A549 (cell line): ENCODE measurements around the gene LRP3. TPM values are rescaled to one million over a fixed set of nuclear protein-coding genes. Genes with fewer than 3 reads are reported as not detected.

Experiments used
- ATAC-seq, 2 experiments: fragments of 200-7000 bp in 1 of 2; fragments of >200 bp in 1 of 2; cut with Nextera tagmentation in 1 of 2; cut with Tn5 transposase in 1 of 2; 3 replicates each; pipeline versions ENCODE4 v1.8.0 to v1.9.1; 2018 to 2020; ENCODE audit warnings: mild to moderate bottlenecking in 1 of 2, moderate library complexity in 1 of 2
- CTCF ChIA-PET: fragments of 300-600 bp; sonication (Branson Sonifier 250); formaldehyde crosslinking; extraction: SDS; loops from one replicate; lab custom pipeline; 2021; ENCODE audit warnings: antibody characterized with exemption, inconsistent platforms; lab: Yijun Ruan, JAX
- POLR2A ChIA-PET: fragments of 350-600 bp; formaldehyde crosslinking; extraction: SDS; loops from one replicate; lab custom pipeline; 2021; ENCODE audit warnings: antibody characterized with exemption, inconsistent platforms; lab: Yijun Ruan, JAX
- DNase-seq, 2 experiments: peaks; one replicate each; pipeline versions ENCODE4 v3.0.0 to v3.0.0-alpha.2; 2011 to 2016; ENCODE audit warnings: low read depth in 1 of 2, low spot score in 1 of 2
- FAIRE-seq: peaks from 2 replicates; lab custom pipeline; 2011; peaks lifted over from hg19 to GRCh38; lab: Jason Lieb, UNC
- H3K27ac ChIP-seq, 2 experiments: fragments of >200 bp; sonication (Bioruptor Twin); formaldehyde crosslinking; 3 replicates each; pipeline ENCODE4 v1.5.1; 2016 to 2017
- H3K4me1 ChIP-seq: fragments of >200 bp; sonication (Bioruptor Twin); formaldehyde crosslinking; 3 replicates; pipeline ENCODE4 v1.6.1; 2016
- H3K4me2 ChIP-seq: fragments of >200 bp; sonication (Bioruptor Twin); formaldehyde crosslinking; 3 replicates; pipeline ENCODE4 v1.6.1; 2016
- H3K4me3 ChIP-seq: fragments of >200 bp; sonication (Bioruptor Twin); formaldehyde crosslinking; 3 replicates; pipeline ENCODE4 v1.5.1; 2016
- H3K9me3 ChIP-seq: fragments of >200 bp; sonication (Bioruptor Twin); formaldehyde crosslinking; 3 replicates; pipeline ENCODE4 v1.6.1; 2016
- CEBPB ChIP-seq, 2 experiments: fragments of >200 bp in 1 of 2; sonication (Bioruptor Twin) in 1 of 2; formaldehyde crosslinking in 1 of 2; IDR thresholded peaks; 2 replicates each; pipeline ENCODE4 v1.6.1; 2012 to 2016
- CHD2 ChIP-seq: fragments of 150-350 bp; IDR thresholded peaks from 2 replicates; pipeline ENCODE4 v1.6.1; 2014; ENCODE audit warnings: low read length; ENCODE audit not compliant: partially characterized antibody
- EP300 ChIP-seq, 2 experiments: fragments of >200 bp; sonication (Bioruptor Twin); formaldehyde crosslinking; IDR thresholded peaks; 2 replicates in 1 of 2; 3 replicates in 1 of 2; pipeline ENCODE4 v1.6.1; 2016 to 2017
- HEYL ChIP-seq: fragments of 250-450 bp; sonication (Bioruptor Pico); IDR thresholded peaks from 2 replicates; pipeline ENCODE4 v1.8.0; 2021; ENCODE audit warnings: mild to moderate bottlenecking, moderate library complexity
- HOXA7 ChIP-seq: fragments of 250-450 bp; sonication (Bioruptor Pico); IDR thresholded peaks from 2 replicates; pipeline ENCODE4 v1.5.0; 2020; ENCODE audit warnings: mild to moderate bottlenecking, moderate library complexity
- HOXB13 ChIP-seq: fragments of 250-450 bp; sonication (Bioruptor Pico); IDR thresholded peaks from 2 replicates; pipeline ENCODE4 v1.5.0; 2020; ENCODE audit warnings: low read depth, mild to moderate bottlenecking, moderate library complexity
- KDM1A ChIP-seq: fragments of 200-600 bp; sonication (generic); IDR thresholded peaks from 2 replicates; pipeline ENCODE4 v1.6.1; 2016; ENCODE audit warnings: low read depth, mild to moderate bottlenecking
- KDM5A ChIP-seq: fragments of 200-600 bp; sonication (generic); IDR thresholded peaks from 2 replicates; pipeline ENCODE4 v1.6.1; 2016; ENCODE audit warnings: antibody characterized with exemption, mild to moderate bottlenecking
- MAZ ChIP-seq: fragments of 150-350 bp; IDR thresholded peaks from 2 replicates; pipeline ENCODE4 v1.6.1; 2014; ENCODE audit warnings: antibody characterized with exemption, low read depth, low read length, borderline replicate concordance
- MYC ChIP-seq: IDR thresholded peaks from 2 replicates; pipeline ENCODE4 v1.6.1; 2012; ENCODE audit warnings: mild to moderate bottlenecking, inconsistent platforms, low read length, improper control_type of control experiment, borderline replicate concordance
- RFX5 ChIP-seq: fragments of 450-650 bp; IDR thresholded peaks from 2 replicates; pipeline ENCODE4 v1.7.1; 2014; ENCODE audit warnings: antibody characterized with exemption, mild to moderate bottlenecking, moderate library complexity
- TFCP2L1 ChIP-seq: fragments of 250-450 bp; sonication (Bioruptor Pico); IDR thresholded peaks from 2 replicates; pipeline ENCODE4 v1.5.0; 2021; ENCODE audit warnings: mild to moderate bottlenecking
- TP53 ChIP-seq: fragments of 250-450 bp; sonication (Bioruptor Pico); IDR thresholded peaks from 2 replicates; pipeline ENCODE4 v1.5.0; 2021; ENCODE audit warnings: mild to moderate bottlenecking, moderate library complexity
- ZSCAN20 ChIP-seq: fragments of 250-450 bp; sonication (Bioruptor Pico); IDR thresholded peaks from 2 replicates; pipeline ENCODE4 v1.8.0; 2022; ENCODE audit warnings: mild to moderate bottlenecking, moderate library complexity
- WGBS: methylation state at CpG from one replicate; pipeline ENCODE4 v1.1.6; 2017; ENCODE audit errors: missing lambda C conversion rate; 5-methylcytosine and 5-hydroxymethylcytosine counted together
- polyA plus RNA-seq, 4 experiments: library from polyadenylated mRNA; depleted of rRNA in 3 of 4; stranded (reverse); fragments of >200 nt; fragmentation: RNase III in 1 of 4; extraction: RNeasy Plus Mini Kit Qiagen cat#74134 plus additional on column Dnase treatment in 1 of 4; gene quantifications; 2 replicates in 3 of 4; 3 replicates in 1 of 4; pipeline ENCODE4 v1.2.3, GENCODE V29; 2011 to 2017
- TF ChIP-seq, protein P1 (sequence below): fragments of 250-450 bp; sonication (Bioruptor Pico); IDR thresholded peaks from 2 replicates; pipeline ENCODE4 v1.5.0; 2021; ENCODE audit warnings: mild to moderate bottlenecking, moderate library complexity, borderline replicate concordance
- TF ChIP-seq, protein P2 (sequence below): fragments of 250-450 bp; sonication (Bioruptor Pico); IDR thresholded peaks from 2 replicates; pipeline ENCODE4 v1.5.0; 2020; ENCODE audit warnings: low read depth, mild to moderate bottlenecking, moderate library complexity
- TF ChIP-seq, protein P3 (sequence below): IDR thresholded peaks from 2 replicates; pipeline ENCODE4 v1.6.1; 2012
- TF ChIP-seq, protein P4 (sequence below): fragments of >200 bp; sonication (Bioruptor Twin); formaldehyde crosslinking; IDR thresholded peaks from 3 replicates; pipeline ENCODE4 v1.5.1; 2016
- TF ChIP-seq, protein P5 (sequence below): fragments of 200-600 bp; sonication (generic); IDR thresholded peaks from 2 replicates; pipeline ENCODE4 v1.6.1; 2016; ENCODE audit warnings: antibody characterized with exemption, mild to moderate bottlenecking, moderate library complexity
- TF ChIP-seq, protein P6 (sequence below): IDR thresholded peaks from 2 replicates; pipeline ENCODE4 v1.6.1; 2012

Gene LRP3
- polyA plus RNA-seq, 2 of the 4 experiments (the other 2 are of a cell fraction): 10.9 to 25.1 TPM

DNA sequence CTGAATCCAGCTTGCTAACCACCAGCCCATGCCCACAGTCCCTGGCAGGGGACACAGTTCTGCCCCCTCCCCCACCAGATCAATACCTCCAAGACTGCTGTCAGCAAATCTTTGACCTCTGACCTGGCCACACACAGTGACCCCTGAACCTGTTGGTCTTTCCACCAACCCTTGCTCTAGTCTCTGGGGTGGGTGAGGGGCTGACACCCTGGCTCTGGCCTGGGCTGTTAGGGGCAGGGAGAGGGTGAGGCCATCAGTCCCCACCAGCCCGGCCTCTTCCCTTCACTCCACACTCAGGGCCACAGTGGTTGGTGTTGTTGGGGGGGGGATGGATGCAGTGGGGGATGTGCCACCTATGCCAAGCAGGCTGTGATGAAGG lies 53.3 kb downstream of the LRP3 start (continued):
- TF ChIP-seq, protein P1, sequence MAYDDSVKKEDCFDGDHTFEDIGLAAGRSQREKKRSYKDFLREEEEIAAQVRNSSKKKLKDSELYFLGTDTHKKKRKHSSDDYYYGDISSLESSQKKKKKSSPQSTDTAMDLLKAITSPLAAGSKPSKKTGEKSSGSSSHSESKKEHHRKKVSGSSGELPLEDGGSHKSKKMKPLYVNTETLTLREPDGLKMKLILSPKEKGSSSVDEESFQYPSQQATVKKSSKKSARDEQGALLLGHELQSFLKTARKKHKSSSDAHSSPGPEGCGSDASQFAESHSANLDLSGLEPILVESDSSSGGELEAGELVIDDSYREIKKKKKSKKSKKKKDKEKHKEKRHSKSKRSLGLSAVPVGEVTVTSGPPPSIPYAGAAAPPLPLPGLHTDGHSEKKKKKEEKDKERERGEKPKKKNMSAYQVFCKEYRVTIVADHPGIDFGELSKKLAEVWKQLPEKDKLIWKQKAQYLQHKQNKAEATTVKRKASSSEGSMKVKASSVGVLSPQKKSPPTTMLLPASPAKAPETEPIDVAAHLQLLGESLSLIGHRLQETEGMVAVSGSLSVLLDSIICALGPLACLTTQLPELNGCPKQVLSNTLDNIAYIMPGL (CRISPR knock-in tag): no peak
- TF ChIP-seq MAZ (no peak), KDM5A (no peak)

DNA sequence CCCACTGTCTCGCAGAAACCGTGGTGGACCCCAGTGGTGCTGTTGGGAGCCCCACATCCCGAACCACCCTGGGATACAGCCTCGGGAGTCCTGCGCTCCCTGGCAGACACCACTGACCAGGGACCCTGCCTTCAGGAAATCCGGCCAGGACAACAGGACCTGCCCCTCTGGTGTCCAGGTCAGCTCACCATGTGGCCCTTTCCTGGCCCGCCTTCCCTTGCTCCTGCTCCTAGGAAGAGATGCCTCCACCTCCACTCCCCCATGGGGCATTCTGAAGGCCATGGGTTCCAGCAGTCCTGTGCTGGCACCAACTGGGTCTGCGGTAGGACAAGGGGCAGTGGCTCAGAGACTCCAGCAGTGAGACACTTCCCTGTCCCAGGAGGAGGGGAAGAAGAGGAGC lies 54.0 kb downstream of the LRP3 start:
- TF ChIP-seq RFX5 (no peak), HOXB13 (CRISPR knock-in tag) (no peak), KDM5A (no peak), TP53 (no peak), ZSCAN20 (CRISPR knock-in tag) (no peak), CHD2 (no peak), KDM1A (no peak), HOXA7 (CRISPR knock-in tag) (no peak), CEBPB (IDR thresholded peaks at IDR 0.05) (no peak), MYC (no peak), TFCP2L1 (CRISPR knock-in tag) (no peak), EP300 (IDR thresholded peaks at IDR 0.05) (no peak), HEYL (no peak)
- TF ChIP-seq, protein P2, sequence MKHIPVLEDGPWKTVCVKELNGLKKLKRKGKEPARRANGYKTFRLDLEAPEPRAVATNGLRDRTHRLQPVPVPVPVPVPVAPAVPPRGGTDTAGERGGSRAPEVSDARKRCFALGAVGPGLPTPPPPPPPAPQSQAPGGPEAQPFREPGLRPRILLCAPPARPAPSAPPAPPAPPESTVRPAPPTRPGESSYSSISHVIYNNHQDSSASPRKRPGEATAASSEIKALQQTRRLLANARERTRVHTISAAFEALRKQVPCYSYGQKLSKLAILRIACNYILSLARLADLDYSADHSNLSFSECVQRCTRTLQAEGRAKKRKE (CRISPR knock-in tag): no peak
- TF ChIP-seq, protein P1 (CRISPR knock-in tag): no peak
- TF ChIP-seq, protein P3, sequence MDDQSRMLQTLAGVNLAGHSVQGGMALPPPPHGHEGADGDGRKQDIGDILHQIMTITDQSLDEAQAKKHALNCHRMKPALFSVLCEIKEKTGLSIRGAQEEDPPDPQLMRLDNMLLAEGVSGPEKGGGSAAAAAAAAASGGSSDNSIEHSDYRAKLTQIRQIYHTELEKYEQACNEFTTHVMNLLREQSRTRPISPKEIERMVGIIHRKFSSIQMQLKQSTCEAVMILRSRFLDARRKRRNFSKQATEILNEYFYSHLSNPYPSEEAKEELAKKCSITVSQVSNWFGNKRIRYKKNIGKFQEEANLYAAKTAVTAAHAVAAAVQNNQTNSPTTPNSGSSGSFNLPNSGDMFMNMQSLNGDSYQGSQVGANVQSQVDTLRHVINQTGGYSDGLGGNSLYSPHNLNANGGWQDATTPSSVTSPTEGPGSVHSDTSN: no peak
- TF ChIP-seq, protein P4, sequence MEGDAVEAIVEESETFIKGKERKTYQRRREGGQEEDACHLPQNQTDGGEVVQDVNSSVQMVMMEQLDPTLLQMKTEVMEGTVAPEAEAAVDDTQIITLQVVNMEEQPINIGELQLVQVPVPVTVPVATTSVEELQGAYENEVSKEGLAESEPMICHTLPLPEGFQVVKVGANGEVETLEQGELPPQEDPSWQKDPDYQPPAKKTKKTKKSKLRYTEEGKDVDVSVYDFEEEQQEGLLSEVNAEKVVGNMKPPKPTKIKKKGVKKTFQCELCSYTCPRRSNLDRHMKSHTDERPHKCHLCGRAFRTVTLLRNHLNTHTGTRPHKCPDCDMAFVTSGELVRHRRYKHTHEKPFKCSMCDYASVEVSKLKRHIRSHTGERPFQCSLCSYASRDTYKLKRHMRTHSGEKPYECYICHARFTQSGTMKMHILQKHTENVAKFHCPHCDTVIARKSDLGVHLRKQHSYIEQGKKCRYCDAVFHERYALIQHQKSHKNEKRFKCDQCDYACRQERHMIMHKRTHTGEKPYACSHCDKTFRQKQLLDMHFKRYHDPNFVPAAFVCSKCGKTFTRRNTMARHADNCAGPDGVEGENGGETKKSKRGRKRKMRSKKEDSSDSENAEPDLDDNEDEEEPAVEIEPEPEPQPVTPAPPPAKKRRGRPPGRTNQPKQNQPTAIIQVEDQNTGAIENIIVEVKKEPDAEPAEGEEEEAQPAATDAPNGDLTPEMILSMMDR: no peak
- TF ChIP-seq, protein P5, sequence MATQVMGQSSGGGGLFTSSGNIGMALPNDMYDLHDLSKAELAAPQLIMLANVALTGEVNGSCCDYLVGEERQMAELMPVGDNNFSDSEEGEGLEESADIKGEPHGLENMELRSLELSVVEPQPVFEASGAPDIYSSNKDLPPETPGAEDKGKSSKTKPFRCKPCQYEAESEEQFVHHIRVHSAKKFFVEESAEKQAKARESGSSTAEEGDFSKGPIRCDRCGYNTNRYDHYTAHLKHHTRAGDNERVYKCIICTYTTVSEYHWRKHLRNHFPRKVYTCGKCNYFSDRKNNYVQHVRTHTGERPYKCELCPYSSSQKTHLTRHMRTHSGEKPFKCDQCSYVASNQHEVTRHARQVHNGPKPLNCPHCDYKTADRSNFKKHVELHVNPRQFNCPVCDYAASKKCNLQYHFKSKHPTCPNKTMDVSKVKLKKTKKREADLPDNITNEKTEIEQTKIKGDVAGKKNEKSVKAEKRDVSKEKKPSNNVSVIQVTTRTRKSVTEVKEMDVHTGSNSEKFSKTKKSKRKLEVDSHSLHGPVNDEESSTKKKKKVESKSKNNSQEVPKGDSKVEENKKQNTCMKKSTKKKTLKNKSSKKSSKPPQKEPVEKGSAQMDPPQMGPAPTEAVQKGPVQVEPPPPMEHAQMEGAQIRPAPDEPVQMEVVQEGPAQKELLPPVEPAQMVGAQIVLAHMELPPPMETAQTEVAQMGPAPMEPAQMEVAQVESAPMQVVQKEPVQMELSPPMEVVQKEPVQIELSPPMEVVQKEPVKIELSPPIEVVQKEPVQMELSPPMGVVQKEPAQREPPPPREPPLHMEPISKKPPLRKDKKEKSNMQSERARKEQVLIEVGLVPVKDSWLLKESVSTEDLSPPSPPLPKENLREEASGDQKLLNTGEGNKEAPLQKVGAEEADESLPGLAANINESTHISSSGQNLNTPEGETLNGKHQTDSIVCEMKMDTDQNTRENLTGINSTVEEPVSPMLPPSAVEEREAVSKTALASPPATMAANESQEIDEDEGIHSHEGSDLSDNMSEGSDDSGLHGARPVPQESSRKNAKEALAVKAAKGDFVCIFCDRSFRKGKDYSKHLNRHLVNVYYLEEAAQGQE: no peak
- TF ChIP-seq, protein P6, sequence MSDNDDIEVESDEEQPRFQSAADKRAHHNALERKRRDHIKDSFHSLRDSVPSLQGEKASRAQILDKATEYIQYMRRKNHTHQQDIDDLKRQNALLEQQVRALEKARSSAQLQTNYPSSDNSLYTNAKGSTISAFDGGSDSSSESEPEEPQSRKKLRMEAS: no peak
- FAIRE-seq: peak; percentile 65
- Histone ChIP-seq H3K4me1 (peaks cover 13% of the 10 kb centered on the region), H3K4me3 (no peak overlapping the region), H3K4me2 (no peak overlapping the region), H3K27ac (no peak overlapping the region), H3K9me3 (peaks cover 13% of the 10 kb centered on the region)
- POLR2A ChIA-PET: no interaction called here
- 94% methylated on average over 8 of the region's 8 CpGs for WGBS
- peak; percentile 24 to 28; a peak in 5 of 6 replicates for ATAC-seq
- no peak for DNase-seq
- CTCF ChIA-PET: interaction anchor here (4.9 to 16.3 kb wide), 5 partner anchors 12 to 157 kb away, joined by 21 to 1493 read pairs (median 84); partner anchors contain the start of genes CEBPA and CEBPG
